NT2/D1 (cell line): Measurements from ENCODE around the gene NTF3.

Source experiments
- SUZ12 ChIP-seq: IDR thresholded peaks from 2 replicates; pipeline ENCODE4 v1.6.1; 2011; ENCODE audit not compliant: insufficient read length, insufficient read depth; ENCODE audit errors: extremely low read depth
- YY1 ChIP-seq: IDR thresholded peaks from 2 replicates; pipeline ENCODE4 v1.6.1; 2011; ENCODE audit not compliant: insufficient read length, insufficient read depth
- ZNF274 ChIP-seq: IDR thresholded peaks from 2 replicates; pipeline ENCODE4 v1.6.1; 2011; ENCODE audit warnings: mild to moderate bottlenecking, low read depth, low read length

GRCh38 chr12:5388581-5389535 lies 43.0 kb upstream of the NTF3 start:
- TF ChIP-seq ZNF274 (no peak), YY1 (no peak), SUZ12 (no peak)
